NCI-H524 (cell line): ENCODE results near the gene MYO15B.
"Not testable (repeated sequence)": the region's sequence is repeated elsewhere in the genome, so short reads cannot be mapped to it uniquely, and the experiment has no call there.

Source experiments
- DNase-seq, 2 experiments: peaks; one replicate each; lab custom pipeline; 2025; lab: John Stamatoyannopoulos, UW

The MYO15B gene

GRCh38 chr17:75624714-75625345 is 37.2 kb downstream of the MYO15B start:
- no peak for DNase-seq

DNA sequence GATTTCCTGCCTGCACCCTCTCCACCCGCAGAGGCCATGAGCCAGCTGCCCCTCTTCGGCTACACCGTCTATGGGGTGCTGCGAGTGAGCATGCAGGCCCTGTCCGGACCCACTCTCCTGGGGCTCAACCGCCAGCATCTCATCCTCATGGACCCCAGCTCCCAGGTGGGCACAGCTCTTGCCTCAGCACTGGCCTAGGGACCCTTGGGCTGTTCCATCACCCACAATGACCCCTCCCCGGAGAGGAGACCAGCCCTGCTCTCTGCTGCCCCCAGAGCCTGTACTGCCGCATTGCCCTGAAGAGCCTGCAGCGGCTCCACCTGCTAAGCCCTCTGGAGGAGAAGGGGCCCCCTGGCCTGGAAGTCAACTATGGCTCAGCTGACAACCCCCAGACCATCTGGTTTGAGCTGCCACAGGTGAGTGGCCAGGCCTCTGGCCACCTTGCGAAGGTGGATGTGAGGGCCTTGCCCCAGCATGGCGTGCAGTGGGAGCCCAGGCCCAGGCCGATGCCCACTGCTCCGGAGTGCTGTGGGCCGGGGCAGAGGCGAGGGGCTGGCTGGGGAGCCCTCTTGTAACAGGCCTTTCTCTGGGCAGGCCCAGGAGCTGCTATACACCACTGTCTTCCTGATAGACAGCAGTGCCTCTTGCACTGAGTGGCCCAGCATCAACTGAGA is 38.4 kb downstream of the MYO15B start:
- DNase-seq, result peak; percentile 59 to 74

GRCh38 chr17:75626496-75627038 is 39.0 kb downstream of the MYO15B start:
- peak in 1 of 2 experiments; percentile 74 for DNase-seq

DNA sequence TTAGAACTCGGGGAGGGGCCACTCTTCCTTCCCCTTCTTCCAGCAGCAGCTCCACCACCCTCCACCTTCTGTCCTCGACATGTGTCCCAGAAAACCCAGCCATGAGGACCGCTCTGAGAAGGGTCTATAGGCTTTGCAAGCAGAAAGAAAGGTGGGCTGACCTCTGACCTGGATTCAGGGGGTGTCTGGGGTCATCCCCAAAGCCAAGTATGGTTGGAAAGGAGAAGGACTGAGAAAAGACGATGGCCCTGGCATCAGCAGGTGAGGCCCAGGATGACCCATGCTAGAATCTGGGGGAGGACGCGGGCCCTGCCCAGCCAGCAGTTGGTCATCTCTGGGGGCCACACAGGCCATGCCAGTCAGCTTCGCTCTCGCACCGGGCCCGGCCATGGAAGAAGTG is 39.5 kb downstream of the MYO15B start:
- no peak for DNase-seq

DNA sequence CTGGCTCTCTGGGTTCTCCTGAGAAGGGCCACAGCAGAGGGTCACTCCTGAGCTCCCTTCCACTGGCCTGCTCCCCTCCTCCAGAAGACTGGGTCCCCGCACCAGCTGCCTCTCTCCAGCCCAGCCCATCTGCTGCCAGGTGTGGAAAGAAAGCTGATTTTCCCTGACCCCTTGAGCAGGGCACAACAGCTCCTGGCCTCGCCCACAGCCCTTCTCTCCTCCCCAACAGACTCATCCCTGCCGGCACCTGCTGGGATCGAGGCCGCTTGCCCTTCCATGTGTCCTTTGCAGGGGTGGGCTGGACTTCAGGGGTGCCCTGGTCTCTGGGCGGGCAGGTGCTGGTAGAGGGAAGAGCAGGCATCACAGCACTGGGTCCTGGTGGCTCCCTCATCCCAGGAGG is 40.8 kb downstream of the MYO15B start:
- DNase-seq, result peak in 1 of 2 experiments; percentile 49

DNA sequence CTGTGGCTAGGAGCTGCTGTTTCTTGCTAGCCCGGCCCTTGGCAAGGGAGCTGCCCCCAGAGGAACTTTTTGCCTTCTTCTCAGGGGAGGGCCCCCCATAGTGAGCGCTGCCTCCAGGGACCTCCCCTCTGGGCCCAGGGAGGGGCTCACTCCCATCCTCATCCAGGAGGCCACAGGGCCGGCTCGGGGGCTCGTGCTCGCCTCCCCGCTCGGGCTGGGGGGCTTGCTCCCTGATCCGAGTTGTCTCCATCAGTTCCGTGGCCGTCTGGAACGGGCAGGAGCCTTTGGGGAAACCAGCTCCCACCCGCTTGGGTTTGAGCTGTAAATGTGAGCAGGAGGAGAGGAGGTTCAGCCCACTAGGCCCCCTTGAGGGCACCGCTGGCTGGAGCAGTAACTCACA is 41.6 kb downstream of the MYO15B start:
- DNase-seq, result no peak

- no peak for DNase-seq
Observed at GRCh38 chr17:75630071-75630917, 42.7 kb downstream of the MYO15B start.

DNA sequence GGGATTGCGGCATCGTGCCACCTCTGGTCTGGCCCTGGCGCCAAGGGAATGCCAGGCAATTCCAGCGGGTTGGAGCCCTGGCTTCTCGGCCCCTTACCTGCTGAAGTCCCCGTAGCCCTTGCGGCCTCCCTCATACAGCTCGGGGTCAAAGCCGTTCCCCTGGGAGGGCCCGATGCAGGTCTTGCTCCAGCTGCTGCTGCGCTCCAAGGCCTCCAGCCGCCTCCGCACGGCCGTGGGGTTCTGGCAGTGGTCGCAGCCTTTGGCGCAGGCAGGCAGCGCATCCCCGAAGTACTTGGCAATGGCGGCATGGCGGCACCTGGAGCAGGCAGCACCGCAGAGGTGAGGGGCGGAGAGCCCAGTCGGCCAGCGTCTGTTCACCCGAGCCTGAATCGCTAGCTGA is 43.8 kb downstream of the MYO15B start:
- no peak for DNase-seq

DNA sequence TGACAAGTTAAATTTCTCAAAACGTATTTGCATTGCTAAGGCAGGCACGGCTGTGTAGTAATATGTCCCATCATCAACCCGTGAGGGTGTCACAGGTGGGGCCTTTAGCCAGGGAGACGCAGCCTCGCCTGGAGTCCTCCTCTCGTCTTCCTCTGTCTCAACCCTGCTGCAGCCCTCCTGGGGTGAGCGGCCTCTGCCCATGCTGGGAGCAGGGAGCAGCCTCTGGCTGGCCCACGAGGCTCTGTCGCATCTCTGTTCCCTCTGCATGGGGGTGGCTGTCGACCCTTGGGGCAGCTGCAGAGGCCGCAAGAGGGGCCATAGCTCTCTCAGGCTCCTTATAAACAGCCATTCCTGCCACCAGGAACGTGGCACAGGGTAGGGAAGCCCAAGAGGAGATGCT is 44.8 kb downstream of the MYO15B start:
- no peak for DNase-seq

GRCh38 chr17:75632863-75633485 is 45.4 kb downstream of the MYO15B start, which contains the start of gene SMIM5:
Gene SMIM5, plus strand, starts transcription at chr17:75633434. Its CDS starts 6,768 bp downstream, at chr17:75640202.
- peak; percentile 59 to 79 for DNase-seq

DNA sequence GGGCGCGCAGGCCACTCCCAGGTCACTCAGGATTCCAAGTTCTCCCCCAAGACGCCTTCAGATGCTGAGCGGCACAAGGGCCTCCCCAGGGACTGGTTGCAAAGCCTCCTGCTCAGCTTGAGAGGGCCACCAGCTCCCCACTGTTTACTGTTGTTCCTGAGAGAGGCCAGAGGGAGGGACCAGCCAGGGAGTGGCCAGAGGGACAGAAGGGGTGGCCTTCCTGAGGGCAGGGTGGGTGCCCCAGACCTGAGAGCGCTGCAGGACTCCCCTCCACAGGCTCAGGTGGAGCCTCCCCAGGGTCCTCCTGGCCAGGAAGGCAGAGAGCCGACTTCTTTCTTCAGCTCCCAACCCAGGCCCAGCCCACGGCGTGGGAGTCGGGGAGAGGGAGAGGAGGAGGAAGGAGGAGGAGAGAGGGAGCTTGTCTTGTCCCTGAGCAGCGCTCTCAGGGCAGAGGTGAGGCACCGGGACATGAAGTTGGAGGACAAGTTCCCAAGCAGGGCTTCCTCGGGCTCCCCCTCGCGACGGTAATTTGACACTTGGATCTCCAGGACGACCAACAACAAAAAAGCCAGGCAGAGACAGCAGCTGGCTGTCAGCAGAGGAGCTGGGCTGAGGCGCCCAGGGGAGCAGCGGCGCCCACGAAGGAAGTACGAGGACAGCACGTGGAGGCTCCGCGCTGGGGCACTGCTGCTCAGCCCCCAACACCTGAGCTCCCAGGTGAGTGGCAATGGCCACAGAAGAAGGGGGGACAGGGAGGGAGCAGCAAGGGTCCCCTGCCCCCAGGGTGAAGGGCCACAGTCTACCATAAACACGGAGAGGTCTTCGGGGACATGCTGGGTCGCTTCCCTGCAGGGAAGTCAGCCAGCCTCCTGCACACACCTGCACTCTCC is 46.1 kb downstream of the MYO15B start:
- DNase-seq, result peak; percentile 95 to 97

GRCh38 chr17:75634376-75634740 is 46.8 kb downstream of the MYO15B start:
- no peak for DNase-seq

GRCh38 chr17:75634754-75635609 is 47.4 kb downstream of the MYO15B start:
- no peak for DNase-seq

GRCh38 chr17:75635610-75636202 is 48.1 kb downstream of the MYO15B start:
- no peak for DNase-seq

DNA sequence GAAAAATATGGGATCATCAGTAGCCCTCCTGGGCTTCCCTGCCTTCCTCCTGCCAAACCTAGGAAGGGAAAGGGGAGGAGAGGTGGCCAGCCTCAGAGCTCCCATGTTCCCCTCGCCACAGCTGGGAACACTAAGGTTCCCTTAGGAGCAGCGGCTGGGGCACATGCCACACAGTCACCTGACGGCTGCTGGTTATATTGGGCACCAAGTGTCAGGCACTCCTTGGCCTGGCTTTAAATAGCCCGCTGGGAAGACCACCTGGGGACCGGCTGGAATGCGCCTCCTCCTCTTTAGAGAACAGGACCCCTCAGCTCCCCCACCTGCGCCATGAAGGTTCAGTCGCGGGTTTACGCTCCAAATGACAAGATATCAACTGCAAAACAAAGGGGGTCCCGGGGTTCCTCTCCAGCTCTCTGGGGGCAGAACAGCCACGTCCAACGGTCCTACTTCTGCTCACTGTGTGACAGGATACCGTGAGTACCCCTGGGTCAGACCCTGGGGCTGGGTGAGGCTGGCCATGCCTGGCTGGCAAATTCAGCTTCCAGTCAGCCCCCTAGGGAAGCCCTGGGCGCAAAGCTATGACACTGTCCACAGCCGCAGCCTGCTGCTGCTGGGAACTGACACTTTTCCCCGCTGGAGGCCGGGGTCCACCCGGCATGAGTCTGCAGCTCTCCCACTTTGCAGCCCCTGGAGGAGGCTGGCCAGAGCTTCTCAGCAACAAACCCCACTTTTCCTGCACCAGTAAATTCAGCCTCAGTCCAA is 49.0 kb downstream of the MYO15B start:
- no peak for DNase-seq

DNA sequence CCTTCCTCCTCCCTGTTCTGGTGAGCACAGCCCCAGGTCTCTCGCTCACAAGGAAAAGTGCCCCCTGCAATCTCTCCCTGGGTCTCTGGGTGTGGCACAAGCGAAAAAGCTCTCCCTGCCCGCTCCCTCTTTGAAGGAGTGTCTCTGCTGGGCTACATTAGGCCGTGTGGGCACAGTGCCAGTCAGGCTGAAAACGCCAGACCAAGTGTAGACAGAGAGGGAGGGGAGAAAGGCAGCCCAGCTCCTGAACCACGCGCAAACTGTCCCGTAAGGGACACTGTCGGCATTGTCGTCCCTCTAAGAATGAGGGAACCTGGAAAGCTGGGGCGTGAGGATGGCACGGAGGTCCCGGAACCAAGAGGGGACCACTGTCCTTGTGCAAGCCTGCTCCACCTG is 49.5 kb downstream of the MYO15B start:
- no peak for DNase-seq

DNA sequence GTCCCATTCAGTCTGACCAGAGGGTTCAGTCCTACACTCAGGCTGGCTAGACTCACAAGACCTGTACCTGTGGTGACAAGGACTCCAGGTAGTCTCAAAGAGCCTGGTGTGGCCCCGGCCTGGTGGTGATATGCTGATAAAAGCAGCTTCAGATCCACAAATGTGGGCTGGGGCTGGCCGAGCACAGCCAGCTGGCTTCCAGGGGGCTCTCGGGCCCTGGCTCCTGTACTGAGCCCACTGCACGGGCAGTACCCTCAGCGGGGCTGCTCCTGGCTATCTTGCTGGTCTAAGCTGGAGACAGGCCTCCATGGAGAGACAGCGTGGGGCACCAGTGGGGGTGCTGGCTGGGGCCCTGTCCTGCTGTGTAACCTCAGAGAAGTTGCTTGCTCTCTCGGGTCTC is 50.0 kb downstream of the MYO15B start:
- no peak for DNase-seq

- DNase-seq, result not testable (repeated sequence)
Observed at GRCh38 chr17:75638039-75638438, 50.4 kb downstream of the MYO15B start.

DNA sequence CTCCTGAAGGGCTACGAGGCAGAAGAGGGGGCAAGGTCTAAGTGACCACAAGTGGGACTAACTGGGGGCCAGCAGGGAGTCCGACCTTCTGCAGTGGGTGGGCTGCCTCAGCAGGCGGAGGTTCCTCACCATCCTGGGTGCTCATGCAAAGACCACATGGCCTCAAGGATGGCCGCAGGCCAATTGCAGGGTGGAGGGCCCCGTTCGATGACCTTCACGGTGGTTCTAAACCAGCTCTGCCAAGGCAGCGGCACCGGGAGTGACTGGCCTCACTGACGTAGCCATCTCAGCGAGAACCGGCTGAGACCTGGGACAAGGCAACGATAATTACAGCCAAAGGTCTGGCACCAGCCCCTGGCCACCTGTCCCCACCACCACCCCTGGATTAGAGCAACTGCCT is 51.3 kb downstream of the MYO15B start:
- DNase-seq, result no peak
